ENCODE results near the gene MYO7A.

MYO7A gene

DNA sequence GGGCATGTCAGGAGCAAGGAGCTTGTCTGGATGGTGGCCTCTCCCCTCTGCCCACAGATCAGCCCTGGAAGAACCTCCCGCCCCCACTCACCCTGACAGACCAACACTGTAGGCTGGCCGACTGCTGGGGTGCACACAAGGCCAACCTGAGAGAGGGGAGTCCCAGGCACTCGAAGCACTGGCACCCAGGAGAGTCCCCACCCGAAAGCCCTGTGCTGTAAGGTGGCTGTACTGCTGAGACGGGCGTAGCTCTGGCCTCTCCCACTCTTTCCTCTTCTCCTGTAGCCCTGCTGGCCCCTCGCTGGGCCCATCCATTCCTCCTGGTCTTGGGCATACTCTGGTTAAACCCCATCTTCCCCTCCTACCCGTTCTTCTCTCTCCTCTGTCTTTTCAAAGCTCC is 39.7 kb downstream of the MYO7A start:
- DNase-seq (ENCODE audit: low read depth): no peak

DNA sequence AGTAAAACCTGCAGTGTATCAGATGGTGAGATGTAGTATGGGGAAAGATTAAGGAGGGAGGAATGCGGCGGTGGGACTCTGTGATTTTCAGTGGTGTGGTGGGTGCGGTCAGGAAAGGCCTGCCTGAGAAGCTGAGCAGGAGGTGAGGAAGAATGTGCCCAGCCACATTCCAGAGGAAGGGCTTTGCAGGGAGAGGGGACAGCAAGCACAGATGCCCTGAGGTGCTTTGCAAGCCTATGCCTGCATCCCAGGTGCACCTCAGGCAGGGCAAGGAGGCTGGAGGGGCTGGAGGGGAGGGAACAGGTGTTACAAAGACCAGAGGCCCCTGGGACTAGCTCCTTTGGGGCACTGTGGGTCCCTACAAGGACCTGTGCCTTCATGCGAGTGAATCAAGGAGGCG is 42.1 kb downstream of the MYO7A start:
- no peak for DNase-seq (ENCODE audit: low read depth)

DNA sequence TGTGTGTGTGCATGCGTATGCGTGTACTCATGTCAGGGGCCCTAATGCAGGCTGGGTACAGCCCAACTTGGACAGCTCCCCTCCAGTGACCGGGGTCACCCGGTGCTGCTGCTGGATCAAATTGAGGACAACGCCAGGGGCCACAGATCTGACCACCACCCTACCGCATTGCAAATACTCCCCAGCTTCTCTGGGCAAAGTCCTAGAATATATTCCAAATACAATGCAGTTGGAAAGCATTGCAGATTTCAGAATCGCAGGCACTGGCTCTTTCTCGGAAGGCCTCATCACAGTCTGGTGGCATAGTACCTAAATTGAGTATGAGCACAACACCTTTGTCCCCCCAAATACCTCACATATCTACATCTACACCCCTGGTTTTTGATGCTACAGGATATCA is 43.2 kb downstream of the MYO7A start:
- no peak for DNase-seq (ENCODE audit: low read depth)

DNA sequence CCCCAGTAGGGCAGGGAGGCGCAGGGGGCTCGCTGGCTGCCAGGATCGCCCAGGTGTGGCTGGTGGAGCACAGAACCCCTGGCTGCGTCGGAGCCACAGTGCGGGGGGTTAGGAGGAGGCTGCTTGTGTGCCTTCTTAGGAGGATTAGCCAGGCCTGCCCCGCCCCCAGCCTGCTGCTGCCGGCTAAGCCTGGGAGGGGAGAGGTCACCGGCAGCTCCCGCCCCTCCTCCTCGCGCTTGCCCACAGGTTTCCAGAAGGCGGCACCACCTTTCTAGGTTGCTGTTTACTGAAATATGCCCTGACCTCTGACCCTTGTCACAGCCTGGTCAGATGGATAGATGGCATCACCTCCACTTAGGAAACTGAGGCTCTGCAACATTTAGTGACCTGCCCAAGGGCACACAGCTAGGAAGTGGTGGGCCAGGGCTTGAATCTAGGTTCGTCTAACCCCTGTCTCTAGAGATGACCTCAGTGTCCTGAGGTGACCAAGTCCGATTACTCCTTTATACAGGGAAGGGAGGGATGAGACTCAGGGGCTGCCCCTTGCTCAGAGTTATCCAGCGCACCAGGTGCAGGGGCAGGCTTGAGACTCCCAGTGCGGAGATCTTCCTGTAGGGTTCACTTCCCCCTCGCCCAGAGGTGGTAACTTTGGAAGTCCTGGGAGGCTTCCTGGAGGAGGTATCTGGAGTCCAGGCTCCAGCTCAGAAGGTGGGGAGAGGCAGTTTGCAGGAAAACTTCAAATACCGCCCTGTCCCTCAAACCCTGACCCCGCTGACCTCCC is 44.0 kb downstream of the MYO7A start:
- DNase-seq (ENCODE audit: low read depth): no peak

DNA sequence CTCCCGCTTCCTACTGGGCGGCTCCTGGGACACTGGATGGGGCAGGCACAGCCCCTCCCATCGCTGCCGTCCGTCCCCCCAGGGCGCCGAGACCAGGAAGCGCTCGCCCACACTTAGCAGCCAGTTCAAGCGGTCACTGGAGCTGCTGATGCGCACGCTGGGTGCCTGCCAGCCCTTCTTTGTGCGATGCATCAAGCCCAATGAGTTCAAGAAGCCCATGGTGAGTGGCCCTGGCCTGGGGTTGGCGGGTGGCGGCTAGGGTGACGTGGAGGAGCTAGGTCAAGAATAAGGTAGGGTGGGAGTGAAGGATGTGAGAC is 44.6 kb downstream of the MYO7A start:
- DNase-seq (ENCODE audit: low read depth): no peak

DNA sequence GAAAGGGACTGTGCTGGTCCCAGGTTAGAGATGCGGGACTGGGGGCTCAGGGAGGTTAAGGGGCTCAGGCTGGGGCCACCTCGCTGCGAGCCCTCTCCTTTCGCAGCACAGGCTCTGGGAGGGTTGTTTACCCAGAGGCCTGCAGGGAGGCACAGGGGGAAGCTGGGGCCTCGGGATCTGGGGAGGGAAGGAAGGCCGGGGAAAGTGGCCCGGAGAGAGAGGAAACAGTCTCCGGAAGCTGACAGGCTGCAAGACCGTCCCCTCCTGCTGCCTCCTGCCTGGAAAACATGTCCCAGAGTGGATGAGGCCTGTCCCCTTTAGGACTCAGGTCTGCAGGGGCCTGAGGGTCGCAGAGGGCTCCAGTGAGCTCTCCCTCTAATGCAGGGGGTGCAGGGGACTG is 45.4 kb downstream of the MYO7A start:
- DNase-seq (ENCODE audit: low read depth): no peak

DNA sequence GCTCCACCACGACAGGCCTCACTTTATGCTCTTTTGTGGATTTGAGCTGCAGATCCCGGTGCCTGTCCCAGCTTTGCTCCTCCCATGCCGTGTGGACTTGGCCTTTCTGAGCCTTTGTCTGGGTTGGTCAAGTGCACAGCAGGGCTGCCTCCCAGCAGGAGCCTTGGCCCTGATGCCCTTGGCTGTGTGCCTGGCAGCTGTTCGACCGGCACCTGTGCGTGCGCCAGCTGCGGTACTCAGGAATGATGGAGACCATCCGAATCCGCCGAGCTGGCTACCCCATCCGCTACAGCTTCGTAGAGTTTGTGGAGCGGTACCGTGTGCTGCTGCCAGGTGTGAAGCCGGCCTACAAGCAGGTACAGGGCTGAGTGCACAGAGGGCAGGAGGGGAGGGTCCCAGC is 46.5 kb downstream of the MYO7A start:
- no peak for DNase-seq (ENCODE audit: low read depth)

DNA sequence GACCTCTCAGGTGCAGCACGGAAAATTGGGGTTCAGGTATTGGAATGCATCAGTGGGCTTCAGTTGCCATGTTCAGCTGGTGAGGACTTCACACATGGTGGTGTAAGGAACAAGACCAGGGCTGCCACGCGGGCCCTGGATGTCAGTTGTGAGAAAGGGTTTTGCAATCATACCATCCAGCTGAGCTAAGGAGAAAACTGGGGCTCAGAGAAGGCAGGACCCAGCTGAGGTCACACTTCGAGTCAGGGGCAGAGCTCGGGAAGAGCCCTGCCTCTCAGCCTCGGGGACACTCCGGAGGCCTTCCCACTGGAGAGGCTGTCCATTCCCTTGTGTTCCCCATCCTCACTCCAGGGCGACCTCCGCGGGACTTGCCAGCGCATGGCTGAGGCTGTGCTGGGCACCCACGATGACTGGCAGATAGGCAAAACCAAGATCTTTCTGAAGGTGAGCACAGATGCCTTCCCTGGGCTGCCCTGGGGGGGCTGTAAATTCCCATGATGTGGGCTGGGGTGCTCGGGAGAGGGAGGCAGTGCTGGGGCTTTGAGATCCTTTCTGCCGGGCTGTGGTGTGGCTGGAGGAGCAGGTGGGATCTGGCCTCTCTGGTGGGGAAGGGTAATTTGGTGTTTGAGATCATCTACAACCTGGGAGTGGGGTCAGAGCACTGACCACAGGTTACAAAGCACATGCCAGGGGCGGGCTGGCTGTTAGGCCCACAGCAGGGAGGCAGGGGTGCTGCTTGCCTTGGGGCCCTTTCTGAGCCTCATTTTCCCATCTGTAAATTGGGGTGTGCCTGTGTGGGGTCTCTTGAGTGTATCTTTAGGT is 47.2 kb downstream of the MYO7A start:
- no peak for DNase-seq (ENCODE audit: low read depth)

DNA sequence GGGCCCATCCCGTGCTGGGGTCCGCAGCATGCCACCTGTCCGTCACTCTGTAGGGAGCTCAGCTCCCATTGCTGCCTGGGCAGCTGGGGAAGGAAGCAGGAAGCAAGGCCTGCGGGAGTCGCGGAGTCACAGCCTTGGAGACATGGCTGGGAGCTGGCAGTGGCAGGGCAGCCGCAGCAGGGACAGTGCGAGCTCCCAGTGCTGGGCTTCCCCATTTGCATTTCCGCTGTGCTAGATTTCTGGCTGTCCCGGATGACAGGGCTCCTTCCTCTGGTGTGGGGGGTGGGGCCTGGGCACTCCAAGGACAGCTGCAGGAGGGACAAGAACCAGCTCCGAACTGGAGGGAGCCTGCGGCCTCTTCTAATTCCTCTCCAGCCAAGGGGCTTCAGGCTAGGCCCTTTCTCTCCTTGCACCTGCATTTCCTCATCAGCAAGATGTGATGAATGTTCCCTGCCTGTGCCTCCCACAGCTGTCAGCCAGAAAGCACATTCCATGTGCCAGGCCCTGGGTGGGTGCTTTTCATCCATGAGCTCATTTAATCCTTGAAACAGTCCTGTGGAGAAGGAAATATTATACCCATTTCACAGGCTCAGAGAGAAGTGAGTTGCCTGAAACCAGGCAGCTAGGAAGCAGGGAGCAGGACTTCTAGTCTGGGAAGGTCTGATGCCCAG is 48.0 kb downstream of the MYO7A start:
- DNase-seq (ENCODE audit: low read depth): no peak

DNA sequence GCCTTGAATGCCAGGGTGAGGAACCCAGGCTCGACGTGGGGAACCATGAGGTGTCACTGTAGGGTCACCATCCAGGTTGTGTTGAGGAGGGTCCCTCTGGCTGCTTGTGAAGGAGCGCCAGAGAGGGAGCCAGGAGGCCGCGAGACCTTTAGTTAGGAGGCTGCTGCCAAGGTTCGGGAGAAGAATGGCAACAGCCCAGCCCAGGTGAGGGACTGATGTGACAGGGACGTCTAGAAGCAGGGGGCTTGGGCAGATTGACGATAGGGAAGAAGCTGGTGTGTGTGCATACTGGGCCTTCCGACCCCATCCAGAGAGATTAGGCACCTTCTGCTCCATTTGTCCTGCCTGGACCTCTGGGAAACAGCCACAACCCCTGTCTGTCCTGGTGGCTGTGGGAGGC is 49.0 kb downstream of the MYO7A start:
- no peak for DNase-seq (ENCODE audit: low read depth)

DNA sequence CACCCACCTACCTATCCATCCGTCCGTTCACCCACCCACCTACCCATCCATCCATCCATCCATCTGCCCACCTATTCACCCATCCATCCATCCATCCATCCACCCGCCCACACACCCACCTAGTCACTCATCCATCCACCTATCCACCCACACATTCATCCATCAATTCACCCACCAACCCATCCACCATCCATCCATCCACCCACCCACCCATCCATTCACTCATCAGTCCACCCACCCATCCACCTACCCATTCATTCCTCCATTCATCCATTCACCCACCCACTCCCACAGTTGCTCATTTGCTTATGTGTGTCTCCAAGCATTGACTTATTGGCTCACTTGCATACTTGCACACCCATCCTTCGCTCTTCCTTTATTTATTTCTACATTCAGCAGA is 50.1 kb downstream of the MYO7A start:
- DNase-seq (ENCODE audit: low read depth): no peak

DNA sequence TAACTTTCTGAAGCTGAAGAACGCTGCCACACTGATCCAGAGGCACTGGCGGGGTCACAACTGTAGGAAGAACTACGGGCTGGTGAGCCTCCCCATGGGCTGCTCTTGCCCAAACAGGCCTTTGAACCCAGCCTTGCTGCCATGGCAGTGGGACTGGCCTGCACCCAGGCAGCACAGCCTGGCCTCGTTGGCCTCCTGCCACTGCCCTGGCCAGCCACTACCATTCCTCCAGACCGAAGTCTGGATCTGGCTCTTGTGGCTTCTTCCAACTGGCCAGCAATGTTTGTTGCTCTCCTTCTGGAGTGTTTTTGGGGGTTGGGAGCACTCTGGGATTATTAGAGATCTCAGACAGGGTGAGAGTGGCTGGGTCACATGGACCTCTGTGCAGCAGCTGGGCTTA is 51.0 kb downstream of the MYO7A start:
- DNase-seq (ENCODE audit: low read depth): no peak

DNA sequence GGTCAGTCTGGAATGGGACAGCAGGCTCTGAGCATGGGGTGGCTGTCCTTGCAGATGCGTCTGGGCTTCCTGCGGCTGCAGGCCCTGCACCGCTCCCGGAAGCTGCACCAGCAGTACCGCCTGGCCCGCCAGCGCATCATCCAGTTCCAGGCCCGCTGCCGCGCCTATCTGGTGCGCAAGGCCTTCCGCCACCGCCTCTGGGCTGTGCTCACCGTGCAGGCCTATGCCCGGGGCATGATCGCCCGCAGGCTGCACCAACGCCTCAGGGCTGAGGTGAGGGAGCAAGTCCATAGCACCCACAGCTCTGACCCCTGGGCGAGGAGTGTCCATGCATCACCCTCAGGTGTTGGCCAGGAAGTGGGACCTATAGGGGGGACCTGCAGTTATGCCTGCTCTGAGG is 51.6 kb downstream of the MYO7A start:
- DNase-seq (ENCODE audit: low read depth): no peak

DNA sequence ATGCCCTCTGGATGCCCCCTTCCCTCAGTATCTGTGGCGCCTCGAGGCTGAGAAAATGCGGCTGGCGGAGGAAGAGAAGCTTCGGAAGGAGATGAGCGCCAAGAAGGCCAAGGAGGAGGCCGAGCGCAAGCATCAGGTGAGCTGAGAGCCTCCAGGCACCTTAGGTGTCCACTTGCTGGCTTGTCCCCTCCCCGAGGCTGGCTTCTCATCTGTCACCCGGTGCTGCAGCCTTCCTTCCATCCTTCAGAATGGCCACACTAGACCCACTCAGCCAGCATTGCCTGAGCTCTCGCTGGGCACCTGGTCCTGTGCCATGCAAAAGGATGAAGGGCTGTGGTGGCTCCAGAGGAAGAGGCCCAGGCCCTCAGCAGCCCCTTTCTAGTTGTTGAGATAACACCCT is 52.3 kb downstream of the MYO7A start:
- DNase-seq (ENCODE audit: low read depth): no peak

DNA sequence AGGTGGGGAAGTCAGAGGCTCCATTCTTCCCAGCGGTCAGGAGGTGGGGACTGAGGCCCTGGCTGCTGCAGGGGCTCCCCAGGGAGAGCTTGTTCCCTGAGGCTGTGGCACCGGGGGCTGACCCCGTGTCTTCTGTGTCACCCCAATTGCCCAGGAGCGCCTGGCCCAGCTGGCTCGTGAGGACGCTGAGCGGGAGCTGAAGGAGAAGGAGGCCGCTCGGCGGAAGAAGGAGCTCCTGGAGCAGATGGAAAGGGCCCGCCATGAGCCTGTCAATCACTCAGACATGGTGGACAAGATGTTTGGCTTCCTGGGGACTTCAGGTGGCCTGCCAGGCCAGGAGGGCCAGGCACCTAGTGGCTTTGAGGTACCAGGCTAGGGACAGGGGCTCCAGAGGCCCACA is 53.2 kb downstream of the MYO7A start:
- no peak for DNase-seq (ENCODE audit: low read depth)

DNA sequence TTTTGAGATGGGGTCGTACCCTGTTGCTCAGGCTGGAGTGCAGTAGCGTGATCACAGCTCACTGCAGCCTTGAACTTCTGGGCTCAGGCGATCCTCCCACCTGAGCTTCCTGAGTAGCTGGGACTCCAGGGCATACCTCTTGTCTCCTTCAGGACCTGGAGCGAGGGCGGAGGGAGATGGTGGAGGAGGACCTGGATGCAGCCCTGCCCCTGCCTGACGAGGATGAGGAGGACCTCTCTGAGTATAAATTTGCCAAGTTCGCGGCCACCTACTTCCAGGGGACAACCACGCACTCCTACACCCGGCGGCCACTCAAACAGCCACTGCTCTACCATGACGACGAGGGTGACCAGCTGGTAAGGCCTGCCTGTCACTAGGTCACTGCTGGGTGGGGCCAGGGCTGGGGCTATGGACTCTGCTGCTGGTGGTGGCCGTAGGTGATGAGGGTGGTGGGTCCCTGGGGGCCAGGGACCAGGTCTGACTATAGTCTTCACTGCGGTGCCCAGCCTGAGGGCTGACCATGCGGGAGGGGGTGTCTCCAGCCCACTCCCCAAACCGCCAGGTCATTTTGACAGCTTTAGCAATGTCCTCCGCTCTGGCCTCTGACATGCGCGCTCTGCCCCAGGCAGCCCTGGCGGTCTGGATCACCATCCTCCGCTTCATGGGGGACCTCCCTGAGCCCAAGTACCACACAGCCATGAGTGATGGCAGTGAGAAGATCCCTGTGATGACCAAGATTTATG is 53.9 kb downstream of the MYO7A start:
- DNase-seq (ENCODE audit: low read depth): no peak

DNA sequence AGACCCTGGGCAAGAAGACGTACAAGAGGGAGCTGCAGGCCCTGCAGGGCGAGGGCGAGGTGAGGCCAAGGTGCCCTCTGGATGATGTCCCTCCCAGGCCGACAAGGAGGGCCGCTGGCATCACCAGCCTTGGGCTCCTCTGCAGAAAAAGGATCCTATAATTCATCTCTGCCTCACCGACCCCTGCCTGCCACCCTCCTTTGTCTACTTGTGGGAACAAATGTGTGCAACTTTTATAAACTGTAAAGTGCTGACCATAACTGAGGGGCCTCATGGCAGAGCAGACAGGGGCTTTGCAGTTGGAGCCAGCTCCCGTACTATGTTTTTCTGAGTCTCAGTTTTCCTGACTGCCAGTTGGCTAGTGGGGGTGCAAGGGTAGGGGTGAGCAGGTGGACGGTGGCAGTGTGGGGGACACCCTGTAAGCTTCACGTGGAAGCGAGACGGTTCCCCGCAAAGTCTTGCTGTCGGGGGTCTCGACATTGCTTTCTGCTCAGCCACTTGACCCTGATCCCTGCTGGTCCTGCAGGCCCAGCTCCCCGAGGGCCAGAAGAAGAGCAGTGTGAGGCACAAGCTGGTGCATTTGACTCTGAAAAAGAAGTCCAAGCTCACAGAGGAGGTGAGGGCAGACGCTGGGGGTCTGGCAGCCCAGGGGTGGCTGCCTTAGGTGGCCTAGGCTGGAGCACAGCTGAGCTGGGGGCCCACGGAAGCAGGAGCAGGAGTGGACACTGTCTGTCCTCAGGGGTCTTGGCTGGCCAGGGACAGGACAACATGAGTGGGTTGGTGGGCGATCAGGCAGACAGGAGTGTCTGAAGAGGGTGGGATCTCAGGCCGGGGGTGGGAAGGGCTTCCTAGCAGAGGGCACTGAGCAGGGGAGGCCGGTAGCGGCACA is 54.7 kb downstream of the MYO7A start:
- DNase-seq (ENCODE audit: low read depth): no peak

DNA sequence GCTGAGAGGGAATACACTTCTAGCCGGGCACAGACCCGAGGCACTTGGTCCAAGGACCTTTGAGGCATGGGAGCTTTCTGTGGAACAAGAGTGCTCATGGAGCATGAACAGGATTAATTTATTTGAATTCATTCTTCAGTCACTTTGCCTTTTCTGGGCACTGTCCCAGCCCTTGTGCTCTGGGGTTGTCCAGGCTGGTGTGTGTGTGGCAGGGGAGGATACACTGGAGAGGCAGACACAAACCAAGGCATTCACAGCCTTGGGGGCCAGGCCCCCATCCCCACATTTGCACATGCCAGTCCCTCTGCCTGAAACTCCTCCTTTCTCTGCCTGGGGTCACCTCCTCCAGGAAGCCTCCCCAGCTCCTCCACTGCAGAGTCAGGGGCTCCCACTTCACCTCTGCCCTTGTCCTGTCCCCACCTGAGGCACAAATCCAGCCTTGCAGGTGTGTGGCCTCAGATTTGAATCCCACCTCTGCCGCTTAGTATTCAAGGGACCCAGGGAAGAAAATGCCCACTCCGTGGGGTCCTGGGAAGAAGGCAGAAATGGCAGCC is 55.5 kb downstream of the MYO7A start:
- no peak for DNase-seq (ENCODE audit: low read depth)

DNA sequence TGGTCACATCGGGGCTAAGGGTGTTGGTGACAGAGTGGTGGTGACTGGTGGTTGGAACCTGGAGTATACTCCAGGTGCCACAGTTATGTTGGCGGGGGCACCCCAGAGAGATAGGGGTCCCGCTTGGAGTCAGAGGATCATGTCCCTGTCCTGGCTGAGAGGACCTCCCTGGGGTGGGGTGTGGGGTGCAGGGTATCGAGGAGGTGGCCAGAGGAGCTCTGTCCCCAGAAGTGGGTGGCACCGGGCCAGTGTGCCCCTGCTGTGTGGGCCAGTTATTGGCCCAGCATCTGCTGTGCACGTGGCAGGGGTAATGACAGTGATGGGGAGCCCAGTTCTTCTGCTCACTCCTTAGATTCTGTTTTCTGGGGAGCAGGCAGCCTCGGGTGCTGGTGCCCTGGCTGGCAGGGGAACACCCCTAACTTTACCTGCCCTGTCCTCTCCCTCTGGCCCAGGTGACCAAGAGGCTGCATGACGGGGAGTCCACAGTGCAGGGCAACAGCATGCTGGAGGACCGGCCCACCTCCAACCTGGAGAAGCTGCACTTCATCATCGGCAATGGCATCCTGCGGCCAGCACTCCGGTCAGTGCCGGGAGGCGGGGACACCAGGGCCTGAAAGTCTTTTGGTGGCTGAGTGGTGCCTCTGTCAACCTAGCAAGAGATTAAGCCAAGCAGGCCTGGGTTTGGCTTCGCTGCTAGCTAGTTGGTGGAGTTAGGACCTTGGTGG is 56.3 kb downstream of the MYO7A start:
- DNase-seq (ENCODE audit: low read depth): no peak

DNA sequence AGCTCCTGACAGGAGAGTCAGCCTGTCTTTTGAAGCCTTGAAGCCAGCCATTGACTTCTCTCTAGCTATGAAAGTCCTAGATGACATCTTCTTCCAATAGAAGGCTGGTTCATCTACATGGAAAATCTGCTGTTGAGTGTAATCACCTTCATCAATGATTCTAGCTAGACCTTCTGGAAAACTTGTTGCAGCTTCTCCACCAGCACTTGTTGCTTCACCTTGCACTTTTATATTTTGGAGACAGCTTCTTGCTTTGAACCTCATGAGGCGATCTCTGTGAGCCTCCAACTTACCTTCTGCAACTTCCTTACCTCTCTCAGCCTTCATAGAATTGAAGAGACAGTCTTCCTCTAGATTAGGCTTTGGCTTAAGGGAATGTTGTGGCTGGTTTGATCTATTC is 58.3 kb downstream of the MYO7A start:
- no peak for DNase-seq (ENCODE audit: low read depth)
